ENCODE data around the gene HOXC6. TPM values are rescaled to one million over a fixed set of nuclear protein-coding genes. Genes with fewer than 3 reads are reported as not detected.

The HOXC6 gene
- total and polyA plus RNA-seq, 4 donors: 0.18 to 0.71 (median 0.35) TPM

- no peak overlapping the region for H3K4me3 ChIP-seq
- 23 to 30% methylated on average over 15 of the region's 15 CpGs for WGBS, 2 donors
- H3K9ac ChIP-seq (ENCODE audit: insufficient read depth in 1 of 2, low read length in 2 of 2): no peak overlapping the region
Measured at GRCh38 chr12:53980802-53981496, 47.3 kb upstream of the HOXC6 start.

GRCh38 chr12:53981634-53982565 lies 46.3 kb upstream of the HOXC6 start:
- no peak for TF ChIP-seq CTCF (IDR thresholded peaks at IDR 0.05; ENCODE audit: control extremely low read depth, extremely low read depth)
- Histone ChIP-seq H3K36me3 (ENCODE audit: control insufficient read depth in 4 of 4, insufficient read depth in 4 of 4, low read length in 4 of 4) (no peaks in the 10 kb centered on the region), H3K27me3 (ENCODE audit: control insufficient read depth in 3 of 3, insufficient read depth in 3 of 3, low read length in 2 of 3) (peaks cover 33 to 99% (median 90%) of the 10 kb centered on the region in 3 donors), H3K9ac (ENCODE audit: insufficient read depth in 1 of 2, low read length in 2 of 2) (no peak overlapping the region), H3K27ac (ENCODE audit: low read depth in 1 of 2, low read length in 1 of 2) (no peak overlapping the region), H3K4me1 (ENCODE audit: control insufficient read depth in 5 of 5, insufficient read depth in 5 of 5, low read length in 5 of 5) (peaks cover 0 to 17% (median 10%) of the 10 kb centered on the region in 5 donors), H3K4me3 (no peak overlapping the region), H3K9me3 (ENCODE audit: control insufficient read depth in 4 of 4, insufficient read depth in 3 of 4, low read length in 3 of 4) (peaks cover 0 to 26% (median 0%) of the 10 kb centered on the region in 4 donors)
- ATAC-seq (ENCODE audit: insufficient read depth, low FRiP score) (no peak), DNase-seq (no peak)
- WGBS, 2 donors: 16 to 33% methylated on average over 30 of the region's 30 CpGs

More at GRCh38 chr12:53980802-53981496, 47.3 kb upstream of the HOXC6 start:
- no peak for TF ChIP-seq CTCF (IDR thresholded peaks at IDR 0.05; ENCODE audit: control extremely low read depth, extremely low read depth)
- Histone ChIP-seq H3K9me3 (ENCODE audit: control insufficient read depth in 4 of 4, insufficient read depth in 3 of 4, low read length in 3 of 4) (peaks cover 0 to 27% (median 0%) of the 10 kb centered on the region in 4 donors), H3K27ac (ENCODE audit: low read depth in 1 of 2, low read length in 1 of 2) (no peak overlapping the region), H3K4me1 (ENCODE audit: control insufficient read depth in 5 of 5, insufficient read depth in 5 of 5, low read length in 5 of 5) (peaks cover 0 to 15% (median 12%) of the 10 kb centered on the region in 5 donors), H3K36me3 (ENCODE audit: control insufficient read depth in 4 of 4, insufficient read depth in 4 of 4, low read length in 4 of 4) (no peaks in the 10 kb centered on the region), H3K27me3 (ENCODE audit: control insufficient read depth in 3 of 3, insufficient read depth in 3 of 3, low read length in 2 of 3) (peaks cover 32 to 99% (median 91%) of the 10 kb centered on the region in 3 donors)
- DNase-seq: no peak
- no peak for ATAC-seq (ENCODE audit: insufficient read depth, low FRiP score)

GRCh38 chr12:53982648-53983567 lies 45.3 kb upstream of the HOXC6 start:
- Histone ChIP-seq H3K36me3 (ENCODE audit: control insufficient read depth in 4 of 4, insufficient read depth in 4 of 4, low read length in 4 of 4) (no peaks in the 10 kb centered on the region), H3K4me3 (no peak overlapping the region), H3K9me3 (ENCODE audit: control insufficient read depth in 4 of 4, insufficient read depth in 3 of 4, low read length in 3 of 4) (peaks cover 0 to 29% (median 0%) of the 10 kb centered on the region in 4 donors), H3K27me3 (ENCODE audit: control insufficient read depth in 3 of 3, insufficient read depth in 3 of 3, low read length in 2 of 3) (peaks cover 35 to 99% (median 89%) of the 10 kb centered on the region in 3 donors), H3K9ac (ENCODE audit: insufficient read depth in 1 of 2, low read length in 2 of 2) (no peak overlapping the region), H3K4me1 (ENCODE audit: control insufficient read depth in 5 of 5, insufficient read depth in 5 of 5, low read length in 5 of 5) (peaks cover 0 to 17% (median 10%) of the 10 kb centered on the region in 5 donors), H3K27ac (ENCODE audit: low read depth in 1 of 2, low read length in 1 of 2) (no peak overlapping the region)
- TF ChIP-seq CTCF (IDR thresholded peaks at IDR 0.05; ENCODE audit: control extremely low read depth, extremely low read depth): no peak
- WGBS, 2 donors: 8 to 22% methylated on average over 26 of the region's 26 CpGs
- DNase-seq: no peak
- no peak for ATAC-seq (ENCODE audit: insufficient read depth, low FRiP score)
